GM23248 (cell line): ENCODE measurements around the gene ENPP5.

Experiments used
- EZH2 ChIP-seq: fragments of 200-600 bp; sonication (generic); IDR thresholded peaks from 2 replicates; pipeline ENCODE4 v1.6.1; 2018; ENCODE audit warnings: antibody characterized with exemption, mild to moderate bottlenecking; ENCODE audit not compliant: insufficient read depth, poor library complexity, severe bottlenecking
- EZH2phosphoT487 ChIP-seq: fragments of 200-600 bp; sonication (generic); IDR thresholded peaks from 2 replicates; pipeline ENCODE4 v1.6.1; 2018; ENCODE audit warnings: antibody characterized with exemption, moderate library complexity, mild to moderate bottlenecking, low read depth; ENCODE audit not compliant: insufficient read depth

DNA sequence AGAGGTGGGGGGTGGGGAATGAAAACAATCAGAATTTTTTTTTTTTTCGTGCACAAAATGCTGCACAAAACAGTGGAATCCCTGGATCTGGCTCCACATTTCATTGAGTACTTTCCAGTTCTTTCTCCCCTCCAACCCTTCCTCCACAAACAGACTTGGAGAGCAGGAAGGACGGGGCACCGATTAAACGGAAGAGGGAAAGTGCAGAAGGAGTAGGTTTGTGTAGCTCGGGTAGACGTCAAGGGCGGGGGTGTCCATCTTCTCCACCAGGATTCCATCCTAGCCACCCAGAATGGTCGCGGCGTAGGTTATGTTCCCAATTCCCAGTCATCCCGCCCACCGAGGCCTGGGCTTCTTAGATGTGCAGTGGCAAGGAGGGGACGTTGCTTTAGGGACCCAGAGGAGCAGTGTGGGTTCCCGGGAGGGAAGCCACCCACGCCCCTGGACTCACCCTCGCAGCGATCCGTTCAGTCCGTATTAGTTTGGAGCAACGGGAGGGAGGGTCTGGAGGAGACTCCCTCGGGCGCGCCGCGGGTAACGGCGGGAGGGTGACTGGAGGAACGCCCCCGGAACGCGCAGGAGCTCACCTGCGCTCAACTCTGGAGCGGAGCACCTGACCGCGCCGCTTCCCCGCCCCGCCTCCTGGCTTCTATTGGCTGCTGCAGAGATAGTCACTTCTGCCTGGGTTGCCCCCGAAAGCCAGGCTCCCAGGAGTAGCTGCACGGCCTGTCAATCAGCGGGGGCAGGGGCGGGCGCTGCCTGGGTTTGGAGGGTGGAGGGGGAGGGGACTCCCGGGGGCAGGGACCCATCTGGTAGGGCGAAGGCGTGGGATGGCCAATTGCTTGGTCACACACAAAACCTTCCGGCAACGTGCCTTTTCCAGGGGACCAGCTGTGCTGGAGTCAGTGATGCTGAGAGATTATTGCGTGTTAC is at the start of gene ENPP5:
- TF ChIP-seq EZH2 (no peak), EZH2phosphoT487 (no peak)
